LoVo (cell line): ENCODE data around the gene GRM1.

Source experiments
- DNase-seq: peaks from one replicate; pipeline ENCODE4 v3.0.0-alpha.2; 2016; ENCODE audit warnings: low spot score

The GRM1 gene

DNA sequence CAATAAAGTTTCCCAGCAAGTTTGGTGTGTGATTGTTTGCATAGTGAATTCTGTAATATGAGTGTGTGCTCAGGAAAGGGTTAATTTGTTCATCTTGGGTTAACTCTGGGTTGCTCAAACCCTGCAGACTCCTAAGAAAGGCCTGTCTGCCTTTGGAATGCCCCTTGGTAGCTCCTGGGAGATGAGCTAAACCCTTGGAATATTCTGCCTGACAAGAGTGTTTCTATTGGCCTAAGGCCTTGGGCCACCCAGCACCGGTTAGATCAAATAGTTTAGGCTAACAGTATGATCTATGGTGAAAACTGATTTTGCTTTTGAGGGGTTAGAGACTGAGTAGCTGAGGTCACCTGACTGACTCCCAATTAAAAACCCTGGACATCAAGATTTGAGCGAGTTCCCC lies 248.3 kb downstream of the GRM1 start:
- DNase-seq: no peak

DNA sequence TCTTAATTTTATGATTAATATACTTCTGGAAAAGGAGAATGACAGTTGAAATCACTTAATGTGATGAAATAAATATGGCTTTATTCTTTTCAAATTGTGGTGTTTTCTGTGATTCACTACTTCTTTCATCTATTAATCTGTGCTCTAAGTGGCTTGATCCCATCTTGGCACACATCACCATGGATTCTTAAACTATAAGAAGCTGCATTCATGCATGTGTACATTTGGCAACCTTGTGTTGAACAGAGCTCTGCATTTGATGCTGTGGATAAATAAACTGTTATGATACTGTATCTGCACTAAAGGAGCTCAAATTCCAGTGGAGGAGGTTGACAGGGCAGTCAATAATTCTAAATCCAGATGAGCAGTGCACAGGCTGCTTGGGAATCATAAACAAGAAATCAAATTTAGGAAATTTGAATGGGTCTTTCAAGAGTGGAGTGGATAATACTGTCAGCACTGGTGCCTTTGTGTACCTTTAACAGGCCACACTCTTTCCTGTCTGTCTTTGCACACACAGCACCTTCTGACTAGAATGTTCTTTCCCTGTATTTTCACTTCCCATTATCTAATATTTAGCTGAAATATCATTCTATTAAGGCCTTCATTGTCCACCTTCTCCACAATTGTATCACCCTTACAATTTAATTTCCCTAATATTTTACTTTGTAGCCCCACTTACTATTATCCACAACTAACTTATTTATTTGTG lies 252.9 kb downstream of the GRM1 start:
- DNase-seq: no peak

GRCh38 chr6:146282837-146283236 lies 254.0 kb downstream of the GRM1 start:
- DNase-seq: no peak

DNA sequence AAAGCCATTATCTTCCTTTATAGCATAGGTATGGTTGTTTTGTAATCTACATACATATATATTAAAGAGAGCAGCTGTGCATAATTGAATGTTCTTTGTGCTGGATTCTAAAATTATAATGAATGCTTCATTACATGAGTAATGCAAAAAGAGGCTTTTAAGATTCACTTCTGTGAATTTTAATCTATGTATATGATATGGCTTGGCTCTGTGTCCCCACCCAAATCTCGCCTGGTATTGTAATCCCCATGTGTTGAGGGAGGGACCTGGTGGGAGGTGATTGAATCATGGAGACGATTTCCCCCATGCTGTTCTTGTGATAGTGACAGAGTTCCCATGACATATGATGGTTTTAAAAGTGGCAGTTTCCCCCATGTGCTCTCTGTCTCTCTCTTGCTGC lies 255.4 kb downstream of the GRM1 start:
- DNase-seq: no peak

- DNase-seq: no peak
Observed at GRCh38 chr6:146286961-146287360, 258.1 kb downstream of the GRM1 start.

DNA sequence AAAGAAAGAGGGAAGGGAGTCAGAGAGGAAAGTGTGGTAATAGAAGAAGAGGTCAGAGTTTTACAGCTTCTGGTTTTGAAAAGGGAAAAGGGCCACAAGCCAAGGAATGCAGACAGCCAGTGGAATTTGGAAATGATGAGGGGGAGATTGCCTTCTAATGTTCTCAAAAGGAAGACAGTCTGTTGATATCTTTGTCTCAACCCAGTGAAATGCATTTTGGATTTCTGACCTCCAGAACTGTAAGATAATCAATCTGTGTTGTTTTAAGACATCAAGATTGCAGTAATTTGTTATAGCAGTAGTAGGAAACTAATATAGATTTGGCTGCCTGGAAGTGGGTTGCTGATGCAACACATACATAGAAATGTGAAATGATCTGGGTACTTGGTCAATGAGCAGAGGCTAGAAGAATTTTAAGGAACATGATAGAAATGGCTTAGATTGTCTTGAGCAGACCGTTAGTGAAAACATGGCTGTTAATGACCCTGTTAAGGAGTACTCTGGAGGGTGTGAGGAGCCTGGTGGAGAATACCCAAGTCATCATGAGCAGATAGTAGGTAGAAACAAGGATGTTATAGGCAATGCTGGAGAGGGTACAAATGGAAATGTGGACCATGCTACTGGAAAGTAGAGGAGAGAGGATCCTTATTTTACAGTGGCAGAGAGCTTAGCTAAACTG lies 259.0 kb downstream of the GRM1 start:
- DNase-seq: no peak

- DNase-seq: no peak
Observed at GRCh38 chr6:146289816-146290588, 261.1 kb downstream of the GRM1 start.

- no peak for DNase-seq
Observed at GRCh38 chr6:146290589-146290901, 261.7 kb downstream of the GRM1 start.

DNA sequence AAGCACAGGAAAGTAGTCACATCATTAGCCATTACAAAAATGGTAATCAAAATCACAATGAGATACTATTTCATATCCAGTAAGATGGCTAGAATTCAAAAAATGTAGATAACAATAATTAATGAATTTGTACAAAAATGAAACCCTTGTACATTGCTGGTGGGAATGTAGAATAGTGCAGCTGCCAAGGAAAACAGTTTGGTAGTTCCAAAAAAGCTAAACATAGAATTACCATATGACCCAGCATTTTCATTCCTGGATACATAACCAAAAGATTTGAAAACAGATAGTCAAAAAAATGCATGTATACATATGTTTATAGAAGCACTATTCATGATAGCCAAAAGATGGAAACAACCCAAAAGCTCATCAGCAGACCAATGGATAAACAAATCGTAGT lies 263.6 kb downstream of the GRM1 start:
- DNase-seq: no peak

- DNase-seq: no peak
Observed at GRCh38 chr6:146295695-146296094, 266.8 kb downstream of the GRM1 start.

- no peak for DNase-seq
Observed at GRCh38 chr6:146297815-146298214, 269.0 kb downstream of the GRM1 start.

GRCh38 chr6:146300521-146300920 lies 271.7 kb downstream of the GRM1 start:
- DNase-seq: no peak

GRCh38 chr6:146301764-146302163 lies 272.9 kb downstream of the GRM1 start:
- DNase-seq: no peak

DNA sequence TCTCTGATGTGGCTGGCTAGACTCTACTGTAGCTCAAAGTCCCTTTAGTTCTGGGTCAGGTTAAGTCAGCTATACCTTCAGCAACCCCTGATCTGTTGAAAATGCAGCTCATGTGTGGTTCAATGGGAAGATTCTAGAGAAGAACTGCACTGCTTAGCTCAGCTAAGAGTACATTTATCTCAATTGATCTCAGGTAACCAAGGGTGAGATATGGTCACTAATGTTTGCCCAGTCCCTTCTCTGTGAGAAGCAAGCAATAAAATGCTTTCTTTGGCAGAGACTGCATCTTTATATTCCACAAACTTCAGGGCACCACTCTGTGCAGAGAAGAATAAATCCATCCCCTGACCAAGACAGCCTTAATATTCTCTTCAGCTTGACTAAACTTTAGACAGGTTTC lies 274.1 kb downstream of the GRM1 start:
- DNase-seq: no peak

GRCh38 chr6:146304181-146304580 lies 275.3 kb downstream of the GRM1 start:
- no peak for DNase-seq

GRCh38 chr6:146305092-146305491 lies 276.2 kb downstream of the GRM1 start:
- no peak for DNase-seq

GRCh38 chr6:146305951-146306350 lies 277.1 kb downstream of the GRM1 start:
- DNase-seq: no peak

DNA sequence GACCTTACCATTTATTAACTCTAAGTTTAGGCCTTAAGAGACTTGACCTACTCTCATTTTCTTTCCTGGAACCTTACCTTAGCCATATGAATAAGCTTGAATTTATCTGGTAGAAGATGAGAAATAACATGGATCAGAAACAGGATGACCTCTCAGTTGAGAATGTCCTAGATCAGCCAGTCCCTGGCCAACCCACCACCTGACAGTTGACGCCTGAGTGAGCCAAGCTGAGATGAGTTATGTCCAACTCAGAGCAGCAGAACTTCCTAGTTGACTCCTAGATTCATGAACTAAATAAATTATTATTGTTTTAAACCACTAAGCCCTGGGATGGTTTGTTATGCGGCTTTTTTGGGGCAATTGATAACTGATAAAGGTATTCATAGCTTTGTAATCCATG lies 281.8 kb downstream of the GRM1 start:
- no peak for DNase-seq

- DNase-seq: no peak
Observed at GRCh38 chr6:146311079-146311478, 282.2 kb downstream of the GRM1 start.

DNA sequence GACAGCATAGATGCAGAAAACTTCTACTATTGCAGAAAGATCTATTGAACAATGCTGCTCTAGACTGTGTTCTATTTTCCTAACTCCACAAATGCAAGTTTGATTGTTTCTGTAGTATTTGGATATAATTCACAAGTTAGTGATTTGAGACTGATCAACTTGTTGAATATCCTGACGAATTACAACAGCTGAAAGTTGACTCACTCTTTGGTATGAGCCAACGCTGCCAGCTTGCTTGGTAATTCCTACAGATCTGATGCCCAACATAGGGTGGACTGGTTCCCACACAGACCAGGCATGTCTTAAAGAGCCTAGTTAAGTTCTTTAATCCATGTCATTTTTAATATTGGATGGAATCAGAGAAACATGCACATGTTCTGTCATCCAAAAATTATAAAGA lies 283.7 kb downstream of the GRM1 start:
- DNase-seq: no peak

DNA sequence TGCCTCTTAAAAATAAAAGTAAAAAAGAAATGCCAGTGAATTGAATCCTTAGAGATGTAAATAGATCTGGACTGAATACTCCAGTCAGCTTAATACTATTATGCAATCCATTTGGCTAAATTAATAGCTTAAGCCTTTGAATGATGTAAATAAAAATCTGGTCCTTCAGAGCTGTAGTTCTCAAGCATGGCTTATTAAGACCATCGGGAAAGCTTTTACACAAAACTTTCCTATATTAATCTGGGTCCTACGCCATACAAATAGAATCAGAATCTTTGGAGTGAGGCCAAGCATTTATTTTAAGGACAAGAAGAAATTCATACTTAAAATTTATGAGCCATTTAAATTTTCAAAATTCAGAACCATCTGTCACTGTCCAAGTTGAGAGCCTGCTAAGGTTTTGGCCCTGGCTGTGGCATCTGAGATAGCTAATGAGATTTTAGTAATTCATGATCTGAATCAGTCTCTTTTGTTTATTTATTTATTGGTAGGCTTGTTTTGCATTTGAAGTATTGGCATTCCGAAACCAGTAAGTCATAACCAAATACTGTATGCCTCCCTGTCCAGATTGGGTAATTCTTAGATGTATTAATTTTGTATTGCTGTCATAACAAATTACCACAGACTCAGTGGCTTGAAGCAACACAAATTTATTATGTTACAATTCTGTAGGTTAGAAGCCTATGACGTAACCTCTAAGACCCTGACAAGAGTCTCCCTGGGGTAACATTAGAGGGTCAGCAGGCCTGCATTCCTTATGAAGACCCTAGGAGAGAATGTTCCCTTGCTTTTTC lies 286.7 kb downstream of the GRM1 start:
- DNase-seq: no peak

DNA sequence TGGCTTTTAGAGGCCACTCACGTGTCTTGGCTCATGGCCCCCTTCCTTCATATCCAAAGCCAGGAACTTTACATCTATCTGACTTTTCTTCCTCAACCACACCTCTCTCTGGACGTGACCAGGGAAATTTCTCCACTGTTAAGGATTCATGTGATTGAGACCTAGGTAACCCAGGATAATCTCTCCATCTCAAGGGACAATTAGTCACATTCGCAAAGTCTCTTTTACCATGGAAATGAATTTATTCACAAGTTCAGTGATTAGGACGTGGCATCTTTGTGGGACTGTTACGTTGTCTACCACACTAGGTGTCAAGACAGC lies 287.3 kb downstream of the GRM1 start:
- no peak for DNase-seq

DNA sequence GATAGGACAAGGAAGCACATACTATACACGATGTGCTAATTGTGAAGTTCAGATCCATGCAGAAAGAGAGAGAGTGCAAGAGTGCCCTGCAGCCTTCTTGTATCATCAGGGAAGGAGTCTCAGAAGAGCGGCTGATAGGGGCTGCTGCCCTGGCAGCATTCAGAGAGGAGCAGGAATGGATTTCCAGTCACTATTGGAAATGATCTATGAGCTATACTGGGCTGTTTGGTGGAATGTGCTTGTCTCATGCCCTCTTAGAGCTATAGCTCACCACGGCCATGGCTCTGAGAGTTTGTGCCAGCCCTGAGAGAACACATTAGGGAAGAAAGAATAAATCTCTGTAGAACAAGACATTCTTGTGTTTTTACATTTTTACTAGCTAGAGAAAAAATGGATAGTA lies 302.2 kb downstream of the GRM1 start:
- no peak for DNase-seq
